Stimulated activated CD4-positive, alpha-beta T cell treated with anti-CD3 and anti-CD28 coated beads, TNF-alpha, amount 100 ng/mL, for 48 hours (primary cell): ENCODE data around the gene RNF40.
"Not testable (repeated sequence)": the region's sequence is repeated elsewhere in the genome, so short reads cannot be mapped to it uniquely, and the experiment has no call there.

ENCODE experiments used
- DNase-seq, 3 donors: peaks; one replicate each; pipeline ENCODE4 v3.0.0-alpha.2; 2020; ENCODE audit warnings: low read depth in 3 of 3

RNF40 gene

DNA sequence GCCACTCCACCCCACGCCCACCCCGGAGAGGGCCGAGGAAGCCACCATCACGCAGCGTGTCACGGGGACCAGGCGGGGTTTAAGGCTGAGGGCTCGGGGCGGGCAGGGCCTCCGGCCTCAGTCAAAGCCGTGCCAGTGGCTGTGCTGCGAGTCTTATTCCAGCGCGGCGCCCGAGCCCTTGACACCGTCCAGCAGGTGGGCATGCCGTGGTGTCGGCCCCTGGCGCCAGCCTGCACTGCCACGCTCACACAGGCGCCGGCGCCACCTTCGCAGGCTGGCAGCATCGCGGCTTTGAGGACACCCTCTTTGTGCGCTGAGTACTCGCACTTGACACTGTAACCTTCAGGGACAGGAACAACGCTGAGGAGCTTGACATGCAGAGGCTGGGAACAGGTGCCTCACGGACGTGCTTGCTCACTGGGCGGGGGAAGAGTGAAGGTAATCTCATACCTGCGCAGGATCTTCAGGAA lies 58.9 kb downstream of the RNF40 start:
- no peak for DNase-seq

DNA sequence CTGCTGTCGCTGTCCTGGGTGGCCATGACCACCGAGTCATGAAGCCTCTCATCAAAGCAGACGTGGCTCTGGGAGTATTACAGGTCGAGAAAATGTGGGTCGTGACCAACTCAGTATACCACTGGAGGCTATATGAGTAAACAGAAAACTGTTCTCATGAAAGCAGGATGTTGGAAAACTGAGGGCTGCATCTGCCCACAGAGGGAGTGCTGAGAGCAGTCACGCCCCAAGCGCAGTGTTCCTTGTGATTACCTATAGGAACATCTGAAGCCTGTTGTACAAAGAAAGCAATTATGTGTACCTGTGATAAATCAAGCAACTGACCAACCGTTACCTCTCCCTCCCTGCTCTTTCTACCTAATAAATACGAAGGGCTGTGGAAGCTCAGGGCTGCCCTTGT lies 59.3 kb downstream of the RNF40 start:
- not testable (repeated sequence) for DNase-seq

DNA sequence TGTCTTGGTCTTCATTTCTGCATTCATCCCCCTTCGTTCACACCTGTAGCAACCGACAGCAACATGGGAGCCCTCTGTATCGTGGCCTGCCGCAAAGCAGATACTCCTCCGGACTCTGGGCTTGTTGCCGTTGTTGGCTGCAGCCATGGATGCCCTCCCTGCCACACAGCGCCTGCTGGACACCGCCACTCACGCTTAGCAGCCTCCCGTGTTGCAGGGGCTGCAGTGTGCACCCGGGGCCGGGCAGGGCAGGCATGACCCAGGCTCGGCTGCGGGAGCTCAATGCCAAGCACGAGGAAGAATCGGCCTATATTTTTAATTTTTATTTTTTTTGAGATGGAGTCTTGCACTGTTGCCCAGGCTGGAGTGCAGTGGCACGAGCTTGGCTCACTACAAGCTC lies 59.8 kb downstream of the RNF40 start:
- DNase-seq = no peak
